ENCODE measurements around the gene PDPN.

PDPN gene

DNA sequence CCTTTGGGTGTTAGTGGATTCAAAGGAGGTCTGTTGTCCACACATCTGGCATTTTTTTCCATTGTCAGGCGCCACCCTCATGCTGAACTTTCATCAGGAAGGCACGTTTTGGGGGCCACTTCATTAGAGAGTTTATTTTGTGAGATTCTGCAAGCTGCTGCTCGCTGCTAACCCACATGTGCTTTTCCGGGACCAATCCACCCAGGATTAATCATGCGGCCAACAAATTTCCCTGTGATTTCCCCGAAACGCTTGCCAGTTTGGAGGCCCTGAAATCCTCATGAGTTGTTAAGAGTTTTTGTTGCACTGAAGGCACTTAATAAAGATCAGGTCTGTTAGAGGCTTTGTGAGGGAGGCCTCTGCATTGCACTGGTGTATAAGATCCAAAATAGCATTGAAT lies 2.4 kb downstream of the PDPN start:
- DNase-seq (ENCODE audit: low spot score) = no peak
- TF ChIP-seq, protein P1, sequence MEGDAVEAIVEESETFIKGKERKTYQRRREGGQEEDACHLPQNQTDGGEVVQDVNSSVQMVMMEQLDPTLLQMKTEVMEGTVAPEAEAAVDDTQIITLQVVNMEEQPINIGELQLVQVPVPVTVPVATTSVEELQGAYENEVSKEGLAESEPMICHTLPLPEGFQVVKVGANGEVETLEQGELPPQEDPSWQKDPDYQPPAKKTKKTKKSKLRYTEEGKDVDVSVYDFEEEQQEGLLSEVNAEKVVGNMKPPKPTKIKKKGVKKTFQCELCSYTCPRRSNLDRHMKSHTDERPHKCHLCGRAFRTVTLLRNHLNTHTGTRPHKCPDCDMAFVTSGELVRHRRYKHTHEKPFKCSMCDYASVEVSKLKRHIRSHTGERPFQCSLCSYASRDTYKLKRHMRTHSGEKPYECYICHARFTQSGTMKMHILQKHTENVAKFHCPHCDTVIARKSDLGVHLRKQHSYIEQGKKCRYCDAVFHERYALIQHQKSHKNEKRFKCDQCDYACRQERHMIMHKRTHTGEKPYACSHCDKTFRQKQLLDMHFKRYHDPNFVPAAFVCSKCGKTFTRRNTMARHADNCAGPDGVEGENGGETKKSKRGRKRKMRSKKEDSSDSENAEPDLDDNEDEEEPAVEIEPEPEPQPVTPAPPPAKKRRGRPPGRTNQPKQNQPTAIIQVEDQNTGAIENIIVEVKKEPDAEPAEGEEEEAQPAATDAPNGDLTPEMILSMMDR (IDR thresholded peaks at IDR 0.05; ENCODE audit: extremely low read depth, missing control alignments) = no peak

DNA sequence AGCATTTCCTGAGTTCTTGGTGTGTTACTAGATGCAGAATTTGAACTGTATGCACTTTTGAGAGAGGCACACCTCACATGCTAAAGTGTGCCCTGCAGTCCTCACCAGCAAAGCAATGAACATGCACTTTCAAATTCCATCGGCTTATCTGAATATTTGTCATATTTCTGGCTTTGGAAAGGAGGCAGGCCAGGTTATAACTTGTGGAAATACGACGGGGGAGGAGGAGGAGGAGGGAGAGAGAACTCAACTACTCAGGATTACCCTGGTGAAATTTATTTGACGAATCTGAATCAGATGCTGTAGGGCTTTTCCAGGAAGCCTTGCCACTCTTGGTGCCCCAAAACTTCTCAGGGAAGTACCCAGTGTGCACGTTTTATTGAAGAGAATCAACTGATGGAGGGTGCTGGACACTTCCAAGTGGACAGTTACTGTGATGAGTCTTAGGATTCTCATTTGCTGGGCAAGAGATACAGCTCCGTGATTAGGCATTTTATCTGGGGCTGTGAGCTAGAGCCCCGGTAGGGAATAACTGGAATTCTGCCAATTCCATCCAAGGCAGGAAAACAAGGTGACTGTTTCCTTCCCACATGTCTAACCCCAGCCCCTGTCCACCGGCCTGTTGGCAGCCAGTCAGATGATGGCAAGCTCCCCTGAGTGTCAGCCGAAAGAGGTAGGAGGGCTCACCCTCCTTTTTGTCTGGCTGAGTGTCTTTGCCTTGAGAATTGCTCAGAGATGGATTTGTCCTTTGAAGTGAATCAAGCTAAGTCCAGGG lies 3.8 kb downstream of the PDPN start:
- DNase-seq (ENCODE audit: low spot score) = no peak
- TF ChIP-seq, protein P1 (IDR thresholded peaks at IDR 0.05; ENCODE audit: extremely low read depth, missing control alignments) = no peak

DNA sequence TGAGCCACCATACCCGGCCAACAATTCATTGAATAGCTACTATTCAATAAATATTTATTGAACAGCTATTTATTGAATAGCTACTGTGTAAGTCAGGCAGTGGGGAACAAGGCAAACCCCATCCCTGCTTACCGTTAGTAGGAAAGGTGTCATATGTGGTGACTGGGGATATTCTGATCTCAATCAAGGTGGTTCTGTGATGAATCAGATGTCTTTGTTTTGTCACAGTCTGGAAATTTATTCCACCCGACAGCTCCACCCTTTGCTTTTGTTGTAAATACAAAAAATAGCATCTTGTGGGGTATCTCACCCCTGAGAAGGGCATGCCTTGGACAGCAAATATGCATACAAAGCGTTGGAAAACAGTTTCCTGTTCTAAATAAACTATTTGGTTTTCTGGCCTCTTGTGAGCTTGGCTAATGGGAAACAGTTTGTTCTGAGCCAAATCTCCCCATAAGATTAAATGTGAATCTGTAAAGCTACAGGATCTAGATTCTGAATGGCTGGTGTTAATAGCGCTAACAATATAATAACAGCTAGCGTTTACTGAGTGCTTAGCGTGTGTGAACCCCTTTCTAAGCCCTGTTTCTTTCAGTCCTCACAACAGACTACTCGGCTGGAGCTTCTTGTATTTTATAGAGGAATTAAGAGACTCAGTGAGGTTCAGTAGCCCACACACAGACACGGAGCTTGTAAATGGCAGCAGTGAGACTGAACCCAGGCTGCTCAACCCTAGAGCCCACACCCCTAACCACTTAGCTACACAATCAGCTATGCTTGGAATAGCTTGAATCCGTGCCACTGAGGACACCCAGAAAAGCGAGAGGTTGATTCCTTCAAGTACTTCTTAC lies 5.5 kb downstream of the PDPN start:
- DNase-seq (ENCODE audit: low spot score) = no peak
- TF ChIP-seq, protein P1 (IDR thresholded peaks at IDR 0.05; ENCODE audit: extremely low read depth, missing control alignments) = no peak

DNA sequence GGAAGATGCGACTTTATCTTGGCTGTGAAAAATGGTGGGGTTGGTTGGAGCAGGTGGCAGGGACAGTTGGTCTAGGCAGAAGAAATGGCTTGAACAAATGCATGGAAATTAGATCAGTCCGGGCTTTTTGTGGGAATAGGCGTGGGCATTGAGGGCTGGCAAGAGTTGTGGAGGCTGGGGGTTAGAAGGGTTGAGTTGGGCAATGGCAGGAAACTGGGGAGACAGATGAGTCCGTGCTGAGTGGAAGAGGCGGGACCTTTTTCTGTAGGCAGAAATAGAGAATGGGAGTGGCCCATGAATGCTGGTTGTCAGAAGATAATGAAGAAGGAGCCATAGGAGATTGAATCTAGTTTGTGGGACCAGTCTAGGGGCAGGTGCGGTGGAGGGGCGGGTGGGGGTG lies 6.9 kb downstream of the PDPN start:
- TF ChIP-seq, protein P1 (IDR thresholded peaks at IDR 0.05; ENCODE audit: extremely low read depth, missing control alignments) = no peak
- DNase-seq (ENCODE audit: low spot score) = no peak

DNA sequence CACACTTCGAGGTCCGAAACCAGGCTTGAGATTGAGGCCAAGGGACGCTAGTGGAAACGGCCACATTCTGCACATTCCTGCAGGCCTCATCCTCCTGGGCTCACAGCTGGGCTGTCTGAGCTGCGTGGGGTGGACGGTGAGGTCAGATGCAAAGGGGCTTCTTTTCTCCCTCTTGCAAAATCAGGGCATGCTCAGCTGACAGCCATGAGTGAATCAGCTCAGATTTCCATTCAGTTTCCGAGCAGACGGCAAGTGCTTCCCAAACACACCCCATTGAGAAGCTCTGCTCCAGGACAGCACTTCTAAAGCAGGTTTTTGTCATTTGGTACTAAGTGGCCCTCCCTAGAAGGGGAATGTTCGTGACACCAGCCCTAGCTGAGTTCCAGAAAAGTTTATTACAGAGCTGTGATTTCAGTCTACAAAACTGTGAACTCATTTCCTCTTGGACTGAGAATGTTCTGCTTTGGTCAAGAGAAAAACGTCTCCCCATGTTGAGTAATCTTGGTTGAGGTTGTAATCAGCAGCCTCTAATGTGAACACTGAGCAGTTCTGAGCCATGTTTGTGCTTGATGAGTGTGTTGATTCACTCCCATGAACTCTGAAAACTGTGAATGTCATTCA lies 10.0 kb downstream of the PDPN start:
- TF ChIP-seq, protein P1 (IDR thresholded peaks at IDR 0.05; ENCODE audit: extremely low read depth, missing control alignments) = no peak
- DNase-seq (ENCODE audit: low spot score) = no peak

DNA sequence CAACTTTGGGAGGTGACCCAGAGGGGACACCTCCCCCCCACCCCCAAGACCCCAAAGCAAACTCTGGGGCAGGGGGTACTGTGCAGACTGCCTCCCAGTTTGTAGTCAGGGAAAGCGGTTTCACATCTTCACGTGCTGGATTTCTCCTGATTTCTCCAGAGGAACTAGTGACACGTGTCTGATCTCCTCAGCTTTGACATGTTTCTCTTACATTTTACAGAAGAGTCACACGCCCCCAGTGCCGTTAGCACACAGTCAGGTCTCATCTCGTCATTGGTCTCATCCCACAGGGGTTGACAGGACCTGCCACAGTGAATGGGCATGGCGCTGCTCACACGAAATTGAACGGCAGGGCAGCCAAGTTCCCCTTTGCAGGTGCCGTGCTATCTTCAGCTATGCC lies 11.8 kb downstream of the PDPN start:
- TF ChIP-seq, protein P1 (IDR thresholded peaks at IDR 0.05; ENCODE audit: extremely low read depth, missing control alignments) = no peak
- DNase-seq (ENCODE audit: low spot score) = no peak

DNA sequence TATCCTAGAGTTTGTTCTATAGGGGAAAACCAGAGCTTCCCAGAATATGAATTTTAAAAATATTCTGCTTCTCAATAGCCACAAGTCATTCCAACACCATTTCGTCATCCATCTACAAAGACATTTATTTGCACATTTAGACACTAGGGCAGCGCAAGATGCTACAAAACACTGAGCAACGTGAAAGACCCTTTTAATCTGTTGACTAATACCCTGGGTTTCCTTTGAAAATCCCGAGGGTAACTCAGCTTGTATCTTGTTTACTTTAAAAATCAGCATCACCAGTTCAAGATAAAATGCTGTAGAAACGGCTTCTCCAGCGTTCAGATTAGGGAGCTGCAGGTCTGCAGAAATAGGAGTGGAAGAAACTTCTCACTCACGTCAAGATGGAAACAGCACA lies 13.5 kb downstream of the PDPN start:
- DNase-seq (ENCODE audit: low spot score) = no peak
- TF ChIP-seq, protein P1 (IDR thresholded peaks at IDR 0.05; ENCODE audit: extremely low read depth, missing control alignments) = no peak
